Measurements from ENCODE around the gene PGA3.

The PGA3 gene

GRCh38 chr11:61170566-61170965 is 32.7 kb upstream of the PGA3 start:
- no peak for TF ChIP-seq CTCF (IDR thresholded peaks at IDR 0.05; ENCODE audit: insufficient read depth, low read length, poor library complexity, severe bottlenecking)
- no peaks in the 10 kb centered on the region; the same call in none of the 2 replicates for H3K27me3 ChIP-seq (replicated peaks; ENCODE audit: control insufficient read depth, insufficient read depth, low read length)
- H3K36me3 ChIP-seq (ENCODE audit: control insufficient read depth, insufficient read depth, low read length): no peaks in the 10 kb centered on the region
- H3K4me3 ChIP-seq (replicated peaks; ENCODE audit: low read depth, low read length): no peak overlapping the region
- no peak for DNase-seq (ENCODE audit: extremely low read depth, insufficient read length)

GRCh38 chr11:61171907-61172306 is 31.4 kb upstream of the PGA3 start:
- TF ChIP-seq CTCF (IDR thresholded peaks at IDR 0.05; ENCODE audit: insufficient read depth, low read length, poor library complexity, severe bottlenecking): no peak
- no peaks in the 10 kb centered on the region for H3K36me3 ChIP-seq (ENCODE audit: control insufficient read depth, insufficient read depth, low read length)
- no peak for DNase-seq (ENCODE audit: extremely low read depth, insufficient read length)
- H3K27me3 ChIP-seq (replicated peaks; ENCODE audit: control insufficient read depth, insufficient read depth, low read length): no peaks in the 10 kb centered on the region; the same call in none of the 2 replicates
- H3K4me3 ChIP-seq (replicated peaks; ENCODE audit: low read depth, low read length): no peak overlapping the region

- Histone ChIP-seq H3K36me3 (ENCODE audit: control insufficient read depth, insufficient read depth, low read length) (no peaks in the 10 kb centered on the region), H3K27me3 (replicated peaks; ENCODE audit: control insufficient read depth, insufficient read depth, low read length) (no peaks in the 10 kb centered on the region; the same call in none of the 2 replicates), H3K4me3 (replicated peaks; ENCODE audit: low read depth, low read length) (no peak overlapping the region)
- DNase-seq (ENCODE audit: extremely low read depth, insufficient read length): no peak
- no peak for TF ChIP-seq CTCF (IDR thresholded peaks at IDR 0.05; ENCODE audit: insufficient read depth, low read length, poor library complexity, severe bottlenecking)
These were observed 31.0 kb upstream of the PGA3 start for GRCh38 chr11:61172356-61172755.

- DNase-seq (ENCODE audit: extremely low read depth, insufficient read length): no peak
- Histone ChIP-seq H3K4me3 (replicated peaks; ENCODE audit: low read depth, low read length) (no peak overlapping the region), H3K27me3 (replicated peaks; ENCODE audit: control insufficient read depth, insufficient read depth, low read length) (no peaks in the 10 kb centered on the region; the same call in none of the 2 replicates), H3K36me3 (ENCODE audit: control insufficient read depth, insufficient read depth, low read length) (no peaks in the 10 kb centered on the region)
- TF ChIP-seq CTCF (IDR thresholded peaks at IDR 0.05; ENCODE audit: insufficient read depth, low read length, poor library complexity, severe bottlenecking): no peak
These were observed 30.4 kb upstream of the PGA3 start for GRCh38 chr11:61172888-61173287.

GRCh38 chr11:61173456-61173855 is 29.9 kb upstream of the PGA3 start:
- Histone ChIP-seq H3K36me3 (ENCODE audit: control insufficient read depth, insufficient read depth, low read length) (no peaks in the 10 kb centered on the region), H3K27me3 (replicated peaks; ENCODE audit: control insufficient read depth, insufficient read depth, low read length) (no peaks in the 10 kb centered on the region; the same call in none of the 2 replicates), H3K4me3 (replicated peaks; ENCODE audit: low read depth, low read length) (no peak overlapping the region)
- DNase-seq (ENCODE audit: extremely low read depth, insufficient read length): no peak
- TF ChIP-seq CTCF (IDR thresholded peaks at IDR 0.05; ENCODE audit: insufficient read depth, low read length, poor library complexity, severe bottlenecking): peak; percentile 41

- H3K27me3 ChIP-seq (replicated peaks; ENCODE audit: control insufficient read depth, insufficient read depth, low read length): no peaks in the 10 kb centered on the region; the same call in none of the 2 replicates
- H3K4me3 ChIP-seq (replicated peaks; ENCODE audit: low read depth, low read length): no peak overlapping the region
- DNase-seq (ENCODE audit: extremely low read depth, insufficient read length): no peak
- no peak for TF ChIP-seq CTCF (IDR thresholded peaks at IDR 0.05; ENCODE audit: insufficient read depth, low read length, poor library complexity, severe bottlenecking)
- no peaks in the 10 kb centered on the region for H3K36me3 ChIP-seq (ENCODE audit: control insufficient read depth, insufficient read depth, low read length)
These were observed 29.0 kb upstream of the PGA3 start for GRCh38 chr11:61174273-61174672.

Data from GM06990 (cell line).